GM18517 (cell line): Measurements from ENCODE around the gene ZFP36L2.

ENCODE experiments used
- ATAC-seq: cut with Tn5 transposase; IDR thresholded peaks from one replicate; pipeline ENCODE4 v1.9.1; 2021; ENCODE audit warnings: mild to moderate bottlenecking, moderate library complexity; ENCODE audit not compliant: unreplicated experiment

Gene ZFP36L2

DNA sequence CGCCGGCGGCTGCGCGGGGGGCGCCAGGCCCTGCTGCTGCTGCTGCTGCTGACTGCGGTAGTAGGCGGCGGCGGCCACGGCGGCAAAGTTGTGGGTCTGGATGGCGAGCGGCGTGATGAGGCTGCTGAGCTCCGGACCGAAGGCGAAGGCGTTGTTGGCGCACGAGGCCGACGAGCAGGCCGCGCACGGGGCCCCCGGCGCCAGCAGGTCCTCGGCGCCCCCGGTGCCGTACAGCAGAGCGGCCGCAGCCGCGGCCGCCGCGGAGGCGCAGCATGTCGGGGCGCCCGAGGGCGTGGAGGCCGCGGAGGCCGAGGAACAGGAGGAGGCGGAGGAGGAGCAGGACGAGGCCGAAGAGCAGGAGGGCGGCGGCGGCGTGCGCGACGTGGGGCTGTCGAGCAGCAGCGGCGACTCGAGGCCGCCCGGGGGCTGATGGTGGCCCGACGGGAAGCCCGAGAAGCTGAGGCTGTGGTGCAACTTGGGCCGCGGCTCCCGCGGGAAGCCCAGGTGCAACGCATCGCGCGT, 1.8 kb downstream of the ZFP36L2 start:
- no peak for ATAC-seq

DNA sequence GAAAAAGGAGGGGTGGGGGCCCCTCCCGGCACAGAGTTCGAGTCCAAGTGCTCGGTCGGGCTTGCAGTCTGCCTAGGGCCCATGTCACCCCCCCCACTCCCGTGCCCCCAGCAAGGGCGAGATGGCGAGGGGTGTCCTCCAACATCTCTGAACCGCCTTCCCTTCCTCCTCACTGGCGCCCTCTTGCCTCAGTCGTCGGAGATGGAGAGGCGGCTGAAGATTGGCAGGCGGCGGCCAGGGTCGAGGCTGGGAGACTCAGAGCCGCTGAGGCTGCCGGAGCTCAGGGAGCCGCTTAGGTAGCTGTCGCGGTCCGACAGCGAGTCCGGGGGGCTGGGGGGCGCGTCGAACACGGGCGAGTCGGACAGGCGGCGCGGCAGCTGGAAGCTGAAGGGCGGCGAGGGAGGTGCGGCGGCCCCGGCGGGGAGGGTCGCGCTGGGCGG, 2.3 kb downstream of the ZFP36L2 start:
- ATAC-seq = no peak

DNA sequence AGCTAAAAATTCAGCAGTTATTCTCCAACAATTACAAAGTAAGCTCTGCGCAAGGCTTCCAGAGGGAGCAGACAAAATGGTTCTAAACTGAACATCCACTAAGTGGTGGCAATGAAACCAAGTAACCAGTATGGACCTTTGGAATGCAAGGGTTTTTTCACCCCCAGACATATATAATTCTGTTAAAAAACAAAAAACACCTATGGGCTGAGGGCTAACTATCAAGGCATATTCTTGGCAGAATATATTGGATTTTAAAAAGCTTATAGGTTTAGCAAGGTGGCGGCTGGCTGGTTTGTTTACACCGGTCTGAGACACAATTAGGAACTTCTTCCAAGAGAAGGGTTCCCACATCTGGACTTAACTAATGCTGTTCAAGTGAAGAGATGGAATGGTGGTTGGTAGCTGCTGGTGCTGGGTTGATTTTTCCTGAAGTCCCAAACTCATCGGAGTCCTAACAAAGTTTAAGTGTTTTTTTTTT, 2.8 kb downstream of the ZFP36L2 start:
- no peak for ATAC-seq

GRCh38 chr2:43222475-43223309, 3.7 kb downstream of the ZFP36L2 start:
- ATAC-seq = no peak

DNA sequence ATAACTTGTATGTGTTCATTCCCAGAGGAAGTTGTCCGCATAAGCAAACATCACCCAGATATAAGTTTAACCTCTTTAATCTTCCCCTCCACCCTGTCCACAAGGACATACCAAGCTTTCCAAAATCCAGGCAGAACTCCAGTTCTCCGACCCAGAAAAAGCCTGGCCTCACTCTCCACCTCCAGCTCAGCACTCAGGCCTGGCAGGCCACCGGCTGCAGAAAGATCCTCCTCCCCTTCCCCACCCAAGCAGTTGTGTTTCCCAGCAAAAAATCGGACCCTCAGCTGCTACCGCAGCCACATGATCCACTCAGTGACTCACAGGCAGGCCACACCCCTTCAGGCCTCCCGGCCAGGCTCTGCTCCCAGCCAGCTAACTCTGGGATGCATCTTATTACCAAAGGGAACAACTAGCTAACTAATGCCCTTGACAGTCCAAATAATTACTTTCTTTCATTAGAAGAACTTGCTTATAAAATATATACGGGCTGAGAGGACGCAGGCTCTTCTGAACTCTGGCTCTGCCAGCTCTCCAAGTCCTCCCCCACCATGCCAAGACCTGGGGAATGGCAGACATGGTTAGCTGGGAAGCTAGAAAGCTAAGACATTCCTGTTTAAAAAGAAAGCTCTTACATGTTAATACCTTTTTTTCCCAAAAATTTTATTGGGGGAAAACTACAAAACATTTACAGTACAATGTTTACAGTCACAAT, 4.5 kb downstream of the ZFP36L2 start:
- no peak for ATAC-seq

DNA sequence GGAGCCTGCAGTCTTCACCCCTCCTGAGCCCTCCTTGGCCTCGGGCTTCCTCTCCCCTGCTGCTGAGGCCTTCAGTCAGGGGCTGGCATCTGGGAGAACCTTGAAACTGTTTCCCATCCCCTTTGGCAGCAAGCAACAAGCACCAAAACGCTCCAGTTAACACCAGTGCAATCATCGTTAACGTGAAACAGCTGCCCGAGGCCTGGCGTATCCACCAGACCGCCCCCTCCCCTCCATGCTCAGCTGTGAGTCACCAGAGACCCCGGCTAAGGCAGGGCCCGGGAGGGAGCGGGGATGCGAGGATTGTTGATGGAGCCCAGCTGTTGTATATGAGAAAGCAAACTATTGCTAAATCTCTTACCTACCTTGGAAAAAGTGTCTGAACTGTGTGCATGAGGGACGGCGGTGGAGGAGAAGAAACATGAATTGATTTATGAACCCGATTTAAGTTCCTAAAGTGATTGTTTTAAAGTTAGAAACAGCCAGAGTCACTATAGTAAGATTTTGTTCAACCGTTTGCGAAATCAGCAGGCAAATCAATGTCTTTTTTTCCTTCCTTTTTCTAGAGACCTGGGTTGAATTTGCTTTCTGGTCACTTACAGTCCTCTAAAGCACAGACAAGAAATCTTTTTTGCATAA, 5.2 kb downstream of the ZFP36L2 start:
- no peak for ATAC-seq

GRCh38 chr2:43220760-43221123, 5.7 kb downstream of the ZFP36L2 start:
- no peak for ATAC-seq

DNA sequence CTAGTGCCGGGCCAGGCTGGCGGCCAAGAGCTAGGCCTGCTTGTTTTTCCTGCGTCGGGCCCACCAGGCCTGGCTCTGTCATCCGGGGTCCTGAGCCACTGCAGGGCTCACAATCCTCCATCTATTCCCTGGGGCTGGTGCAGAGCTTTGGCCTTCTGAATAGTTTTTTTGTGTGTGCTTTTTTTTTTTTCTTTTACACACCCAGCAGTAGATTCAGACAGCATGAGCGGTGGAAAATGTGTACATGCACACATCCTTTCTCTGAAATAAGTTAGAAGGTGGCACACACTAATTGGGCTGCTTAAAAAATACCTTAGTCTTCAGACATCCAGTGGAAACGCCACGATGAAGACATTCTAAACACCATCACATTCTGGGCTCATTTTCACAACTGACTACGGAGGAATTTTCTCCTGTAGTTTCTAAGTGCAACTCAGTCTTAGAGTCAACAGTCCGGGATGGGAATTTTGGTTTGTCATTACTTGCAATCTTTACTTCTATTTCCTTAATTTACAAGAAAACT, 6.1 kb downstream of the ZFP36L2 start:
- no peak for ATAC-seq

DNA sequence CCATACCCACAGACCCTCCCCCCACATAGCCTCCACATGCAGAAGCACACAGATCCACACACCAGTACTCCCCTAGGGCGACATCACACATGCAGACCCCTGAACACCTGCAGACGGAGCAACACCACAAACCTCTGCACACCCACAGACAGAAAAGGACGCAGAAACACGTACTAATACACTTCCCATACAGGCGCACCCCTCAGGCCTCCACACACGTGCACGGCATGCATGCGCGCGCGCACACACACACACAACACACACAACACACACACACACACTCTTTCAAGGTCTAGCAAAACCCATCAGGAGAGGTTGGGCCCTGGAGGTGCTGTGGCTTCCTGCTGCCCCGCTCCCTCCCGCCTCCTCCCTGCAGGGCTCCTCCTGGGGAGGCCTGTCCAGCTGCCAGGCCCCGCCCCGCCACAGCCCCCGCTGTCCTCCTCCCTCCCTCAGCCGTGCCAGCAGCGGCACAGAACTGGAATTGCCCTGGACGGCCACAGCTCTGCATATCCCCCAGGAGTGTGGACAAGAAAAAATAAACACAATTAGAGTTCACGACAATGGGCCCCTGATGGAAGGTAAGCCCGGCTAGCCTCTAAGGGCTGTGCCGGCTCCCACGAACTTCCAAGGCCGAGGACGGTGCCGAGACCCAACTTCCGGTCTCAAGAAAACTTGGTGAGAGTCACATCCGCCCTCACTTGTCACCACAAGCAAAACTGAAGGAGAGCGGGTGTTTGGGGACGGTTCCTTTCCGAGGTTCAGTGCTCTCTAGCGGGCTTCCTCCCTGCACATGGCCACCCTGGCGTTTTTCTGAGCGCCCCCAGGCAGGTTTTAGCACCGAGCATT, 6.8 kb downstream of the ZFP36L2 start:
- peak; percentile 52 for ATAC-seq

- peak; percentile 48 for ATAC-seq
Measured at GRCh38 chr2:43218702-43219382, 7.6 kb downstream of the ZFP36L2 start.

DNA sequence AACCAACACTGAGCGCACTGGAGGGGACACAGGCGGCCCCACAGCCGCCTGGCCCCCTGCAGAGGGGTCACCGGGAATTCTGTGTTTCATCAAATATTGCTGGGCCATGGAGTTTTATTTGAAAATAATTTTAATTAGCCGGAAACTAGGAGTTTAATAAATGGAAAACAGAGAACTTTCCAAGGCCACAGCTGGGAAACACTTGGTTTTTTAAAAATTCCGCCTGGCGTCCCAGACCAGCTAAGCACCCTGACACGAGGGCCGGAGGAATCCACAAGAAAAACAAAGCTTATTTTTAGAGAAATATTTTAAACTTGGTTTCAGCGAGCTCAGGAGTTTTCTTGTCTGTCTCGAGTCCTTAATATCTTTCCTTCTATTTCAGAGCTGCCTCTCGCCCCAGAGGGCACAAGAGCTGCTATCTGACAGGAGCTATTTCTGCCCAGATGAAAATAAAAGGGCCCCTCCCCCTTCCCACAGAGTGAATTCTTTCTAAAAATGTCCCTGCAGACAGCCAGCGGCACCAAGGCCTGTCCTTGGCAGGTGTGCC, 8.2 kb downstream of the ZFP36L2 start:
- ATAC-seq = peak; percentile 15

DNA sequence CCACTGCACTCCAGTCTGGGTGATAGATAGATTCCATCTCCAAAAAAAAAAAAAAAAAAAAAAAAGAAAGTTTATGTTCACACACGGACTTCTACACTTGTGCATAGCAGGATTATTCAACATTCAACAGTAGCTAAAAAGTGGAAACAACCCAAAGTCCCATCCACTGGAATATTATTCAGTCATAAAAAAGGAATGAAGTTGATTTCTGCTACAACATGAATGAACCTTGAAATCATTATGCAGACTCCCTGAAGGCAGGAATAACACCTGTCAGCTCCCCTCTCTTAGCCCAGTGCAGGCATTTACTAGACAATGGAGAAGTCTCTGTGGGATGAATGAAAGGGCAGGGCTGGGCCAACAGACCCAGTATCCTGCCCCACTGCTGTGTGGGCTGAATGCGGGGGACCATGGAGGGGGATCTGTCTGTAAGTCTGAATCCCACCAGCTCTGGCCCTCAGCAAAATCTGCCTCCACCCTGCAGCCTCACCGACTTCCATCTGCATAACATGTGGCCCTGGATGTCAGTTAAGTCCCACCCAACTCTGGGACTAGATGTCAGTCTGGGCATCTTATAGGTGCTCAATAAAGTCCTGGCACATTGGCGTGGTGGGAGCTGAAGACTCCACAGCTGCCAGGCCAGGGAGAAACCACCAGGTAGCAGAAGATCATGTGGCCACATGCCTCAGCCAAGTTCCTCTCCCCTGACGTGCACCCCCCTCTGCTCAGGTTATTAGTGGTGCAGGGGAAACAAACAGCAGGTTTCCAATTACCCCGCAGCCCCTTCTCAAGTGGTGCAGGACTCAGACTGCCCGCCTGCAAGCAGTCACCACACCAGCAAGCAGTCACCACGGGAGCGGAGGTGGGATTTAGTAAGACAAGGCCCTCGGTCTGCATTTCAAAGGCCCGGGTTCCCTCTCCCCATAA, 8.9 kb downstream of the ZFP36L2 start:
- no peak for ATAC-seq

GRCh38 chr2:43216629-43217028, 9.8 kb downstream of the ZFP36L2 start:
- ATAC-seq = no peak

DNA sequence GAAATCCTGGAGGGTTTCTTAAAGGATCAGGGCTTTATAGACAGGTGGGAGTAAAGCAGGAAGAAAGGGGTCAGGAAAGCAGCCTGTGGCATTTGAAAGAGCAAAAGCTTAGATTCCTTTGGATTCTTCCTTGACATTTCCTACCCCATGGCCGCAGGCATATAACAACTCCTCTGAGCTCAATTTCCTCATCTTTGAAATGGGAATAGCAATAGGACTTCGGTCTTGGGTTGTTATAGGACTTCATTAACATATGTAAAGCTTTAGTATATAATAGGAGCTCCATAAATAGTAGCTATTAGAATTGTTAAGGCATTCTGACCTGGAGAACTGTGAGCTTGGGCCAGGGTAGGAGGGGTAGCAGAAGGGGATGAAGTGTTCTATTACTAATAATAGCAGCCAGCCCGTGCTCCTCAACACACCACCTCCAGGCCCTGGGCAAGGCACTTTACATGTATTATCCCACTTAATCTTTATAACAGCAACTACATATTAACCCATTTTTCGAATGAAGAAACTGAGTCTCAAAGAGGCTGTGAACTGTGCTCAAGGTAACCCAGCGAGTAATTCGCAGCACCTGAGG, 10.6 kb downstream of the ZFP36L2 start:
- ATAC-seq = no peak

DNA sequence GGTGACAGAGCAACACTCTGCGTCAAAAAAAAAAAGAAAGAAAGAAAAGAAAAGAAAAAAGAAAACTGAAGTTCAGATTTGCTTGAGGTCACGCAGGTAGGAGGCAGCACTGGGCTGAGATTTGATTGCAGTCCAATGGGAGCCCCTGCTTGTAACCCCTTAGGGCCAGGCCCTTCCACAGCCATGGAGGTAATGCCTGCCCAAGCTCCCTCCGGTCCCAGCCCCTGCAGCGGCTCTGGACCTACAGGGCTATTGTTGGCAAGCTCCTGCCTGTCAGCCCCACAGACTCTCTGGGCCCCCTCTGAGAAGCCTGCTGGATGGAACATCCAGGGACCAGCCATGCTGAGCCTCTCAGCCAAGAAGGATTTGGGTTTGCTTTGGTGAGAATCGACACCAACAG, 12.2 kb downstream of the ZFP36L2 start:
- ATAC-seq = no peak

GRCh38 chr2:43212931-43213330, 13.5 kb downstream of the ZFP36L2 start:
- ATAC-seq = no peak

GRCh38 chr2:43212216-43212835, 14.1 kb downstream of the ZFP36L2 start:
- no peak for ATAC-seq
